Measurements from ENCODE around the gene CCP110.
"Not testable (repeated sequence)": the region's sequence is repeated elsewhere in the genome, so short reads cannot be mapped to it uniquely, and the experiment has no call there.

CCP110 gene

GRCh38 chr16:19524616-19525384 is 1.1 kb downstream of the CCP110 start:
- peak; percentile 25 for DNase-seq (ENCODE audit: low read depth)
- H3K27me3 ChIP-seq (replicated peaks; ENCODE audit: control insufficient read depth, insufficient read depth, low read length), result no peaks in the 10 kb centered on the region
- no peaks in the 10 kb centered on the region for H3K9me3 ChIP-seq (ENCODE audit: control insufficient read depth, low read length)
- H3K4me1 ChIP-seq (ENCODE audit: control insufficient read depth, insufficient read depth, low read length), result peaks cover 23% of the 10 kb centered on the region
- H3K36me3 ChIP-seq (ENCODE audit: control insufficient read depth, insufficient read depth, low read length, severe bottlenecking), result peaks cover 6% of the 10 kb centered on the region
- peak overlapping the region; percentile 88 for H3K9ac ChIP-seq (ENCODE audit: low read length)
- peak overlapping the region; percentile 96 for H3K4me3 ChIP-seq (ENCODE audit: low read length)

GRCh38 chr16:19525385-19525723 is 1.6 kb downstream of the CCP110 start:
- Histone ChIP-seq H3K4me1 (ENCODE audit: control insufficient read depth, insufficient read depth, low read length) (peaks cover 17% of the 10 kb centered on the region), H3K36me3 (ENCODE audit: control insufficient read depth, insufficient read depth, low read length, severe bottlenecking) (peaks cover 6% of the 10 kb centered on the region), H3K4me3 (ENCODE audit: low read length) (peak overlapping the region; percentile 96), H3K27me3 (replicated peaks; ENCODE audit: control insufficient read depth, insufficient read depth, low read length) (no peaks in the 10 kb centered on the region), H3K9ac (ENCODE audit: low read length) (no peak overlapping the region), H3K9me3 (ENCODE audit: control insufficient read depth, low read length) (no peaks in the 10 kb centered on the region)
- no peak for DNase-seq (ENCODE audit: low read depth)

GRCh38 chr16:19527161-19527560 is 3.4 kb downstream of the CCP110 start:
- H3K36me3 ChIP-seq (ENCODE audit: control insufficient read depth, insufficient read depth, low read length, severe bottlenecking), result peaks cover 6% of the 10 kb centered on the region
- no peak overlapping the region for H3K4me3 ChIP-seq (ENCODE audit: low read length)
- DNase-seq (ENCODE audit: low read depth), result no peak
- H3K4me1 ChIP-seq (ENCODE audit: control insufficient read depth, insufficient read depth, low read length), result peaks cover 11% of the 10 kb centered on the region
- no peaks in the 10 kb centered on the region for H3K9me3 ChIP-seq (ENCODE audit: control insufficient read depth, low read length)
- H3K27me3 ChIP-seq (replicated peaks; ENCODE audit: control insufficient read depth, insufficient read depth, low read length), result no peaks in the 10 kb centered on the region
- no peak overlapping the region for H3K9ac ChIP-seq (ENCODE audit: low read length)

- DNase-seq (ENCODE audit: low read depth), result no peak
- peaks cover 6% of the 10 kb centered on the region for H3K36me3 ChIP-seq (ENCODE audit: control insufficient read depth, insufficient read depth, low read length, severe bottlenecking)
- peaks cover 11% of the 10 kb centered on the region for H3K4me1 ChIP-seq (ENCODE audit: control insufficient read depth, insufficient read depth, low read length)
- no peak overlapping the region for H3K9ac ChIP-seq (ENCODE audit: low read length)
- H3K4me3 ChIP-seq (ENCODE audit: low read length), result no peak overlapping the region
- H3K27me3 ChIP-seq (replicated peaks; ENCODE audit: control insufficient read depth, insufficient read depth, low read length), result no peaks in the 10 kb centered on the region
- H3K9me3 ChIP-seq (ENCODE audit: control insufficient read depth, low read length), result no peaks in the 10 kb centered on the region
Measured at GRCh38 chr16:19528666-19529065, 4.9 kb downstream of the CCP110 start.

DNA sequence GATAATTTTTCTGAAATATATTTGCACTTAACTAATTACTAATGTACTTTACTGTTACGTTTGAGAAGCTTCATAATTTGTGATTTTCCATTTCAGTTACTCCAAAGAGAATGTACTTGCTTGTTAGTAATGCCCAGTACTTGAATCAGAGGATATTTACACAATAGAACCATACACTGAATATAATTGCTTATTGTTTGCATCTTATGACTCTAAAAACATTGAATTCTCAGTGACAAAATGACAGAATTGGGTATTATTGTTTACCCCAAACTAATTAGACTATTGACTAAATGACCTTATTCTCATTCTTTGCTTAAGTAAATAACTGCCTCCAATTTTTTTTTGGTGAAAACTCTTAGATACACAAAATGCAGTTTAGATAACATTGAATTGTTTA is 8.9 kb downstream of the CCP110 start:
- no peak for DNase-seq (ENCODE audit: low read depth)
- Histone ChIP-seq H3K9me3 (ENCODE audit: control insufficient read depth, low read length) (no peaks in the 10 kb centered on the region), H3K4me3 (ENCODE audit: low read length) (no peak overlapping the region), H3K9ac (ENCODE audit: low read length) (no peak overlapping the region), H3K27me3 (replicated peaks; ENCODE audit: control insufficient read depth, insufficient read depth, low read length) (no peaks in the 10 kb centered on the region), H3K4me1 (ENCODE audit: control insufficient read depth, insufficient read depth, low read length) (no peaks in the 10 kb centered on the region), H3K36me3 (ENCODE audit: control insufficient read depth, insufficient read depth, low read length, severe bottlenecking) (peaks cover 27% of the 10 kb centered on the region)

DNA sequence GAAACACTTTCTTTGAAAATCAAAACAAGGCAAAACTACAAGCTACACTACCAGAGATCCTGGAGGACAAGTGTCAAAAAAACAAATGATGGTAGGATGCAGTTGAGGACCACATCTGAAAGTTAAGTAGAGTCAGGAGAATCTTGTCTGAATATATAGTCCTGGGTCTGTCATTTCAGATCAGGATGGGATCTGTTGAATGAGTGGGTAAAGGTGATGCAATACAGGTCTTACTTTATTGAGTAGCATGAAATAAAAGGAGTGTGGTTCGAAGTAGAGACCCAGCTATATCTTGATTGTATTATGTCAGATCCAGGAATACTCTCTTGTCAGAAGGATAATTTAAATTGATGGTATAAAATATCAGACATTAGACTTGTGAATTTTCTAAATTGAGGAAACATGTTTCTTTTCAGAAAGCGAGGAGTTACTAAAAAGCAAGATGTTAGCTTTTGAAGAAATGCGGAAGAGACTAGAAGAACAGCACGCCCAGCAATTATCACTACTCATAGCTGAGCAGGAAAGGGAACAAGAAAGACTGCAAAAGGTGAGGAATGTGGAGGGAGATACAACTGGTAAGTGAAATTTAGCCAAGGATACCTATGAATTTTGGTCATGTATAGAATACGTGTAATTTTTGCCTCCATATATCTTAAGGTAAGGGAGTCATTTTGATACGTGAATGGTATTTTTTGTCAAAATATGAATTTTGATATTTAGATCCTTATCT is 16.7 kb downstream of the CCP110 start:
- H3K4me1 ChIP-seq (ENCODE audit: control insufficient read depth, insufficient read depth, low read length), result no peaks in the 10 kb centered on the region
- DNase-seq (ENCODE audit: low read depth), result no peak
- no peaks in the 10 kb centered on the region for H3K9me3 ChIP-seq (ENCODE audit: control insufficient read depth, low read length)
- H3K4me3 ChIP-seq (ENCODE audit: low read length), result no peak overlapping the region
- no peak overlapping the region for H3K9ac ChIP-seq (ENCODE audit: low read length)
- no peaks in the 10 kb centered on the region for H3K27me3 ChIP-seq (replicated peaks; ENCODE audit: control insufficient read depth, insufficient read depth, low read length)
- H3K36me3 ChIP-seq (ENCODE audit: control insufficient read depth, insufficient read depth, low read length, severe bottlenecking), result peaks cover 54% of the 10 kb centered on the region

DNA sequence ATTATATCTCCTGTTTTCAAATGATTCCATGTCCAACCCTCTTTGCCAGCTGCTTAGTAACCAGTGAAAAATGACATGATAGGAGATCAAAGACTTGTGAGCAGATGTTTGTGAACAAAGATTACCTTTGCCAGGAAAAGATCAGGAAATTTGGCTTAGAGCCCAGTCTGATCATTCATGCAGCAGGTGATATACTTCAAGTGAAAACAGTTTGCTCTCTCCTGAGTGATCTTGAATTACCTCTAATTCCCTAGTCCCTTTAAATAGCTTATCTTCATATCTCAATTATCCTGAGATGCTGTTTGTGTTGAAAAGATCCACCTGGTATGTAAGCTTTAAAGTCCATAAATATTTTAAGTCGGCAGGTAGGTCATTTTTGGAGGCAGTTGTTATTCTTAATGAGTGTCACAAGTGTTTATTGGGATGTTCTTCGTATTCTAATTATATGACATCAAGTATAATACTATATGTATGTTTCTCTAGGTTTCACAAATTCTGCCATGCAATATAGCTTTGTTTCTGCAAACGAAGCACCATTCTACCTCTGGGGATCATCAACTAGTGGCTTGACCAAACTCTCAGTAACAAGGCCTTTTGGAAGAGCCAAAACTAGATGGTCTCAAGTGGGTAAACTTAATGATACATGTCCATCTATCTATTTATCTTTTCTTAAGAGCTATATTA is 18.5 kb downstream of the CCP110 start:
- Histone ChIP-seq H3K9me3 (ENCODE audit: control insufficient read depth, low read length) (no peaks in the 10 kb centered on the region), H3K9ac (ENCODE audit: low read length) (no peak overlapping the region), H3K27me3 (replicated peaks; ENCODE audit: control insufficient read depth, insufficient read depth, low read length) (no peaks in the 10 kb centered on the region), H3K4me1 (ENCODE audit: control insufficient read depth, insufficient read depth, low read length) (no peaks in the 10 kb centered on the region), H3K4me3 (ENCODE audit: low read length) (no peak overlapping the region), H3K36me3 (ENCODE audit: control insufficient read depth, insufficient read depth, low read length, severe bottlenecking) (peaks cover 47% of the 10 kb centered on the region)
- DNase-seq (ENCODE audit: low read depth), result no peak

GRCh38 chr16:19543278-19543996 is 19.7 kb downstream of the CCP110 start:
- not testable (repeated sequence) for H3K9me3 ChIP-seq (ENCODE audit: control insufficient read depth, low read length); H3K9ac ChIP-seq (ENCODE audit: low read length); H3K27me3 ChIP-seq (replicated peaks; ENCODE audit: control insufficient read depth, insufficient read depth, low read length); H3K4me1 ChIP-seq (ENCODE audit: control insufficient read depth, insufficient read depth, low read length); H3K4me3 ChIP-seq (ENCODE audit: low read length); DNase-seq (ENCODE audit: low read depth)
- peaks cover 54% of the 10 kb centered on the region for H3K36me3 ChIP-seq (ENCODE audit: control insufficient read depth, insufficient read depth, low read length, severe bottlenecking)

- H3K36me3 ChIP-seq (ENCODE audit: control insufficient read depth, insufficient read depth, low read length, severe bottlenecking), result peaks cover 50% of the 10 kb centered on the region
- DNase-seq (ENCODE audit: low read depth), result no peak
- H3K27me3 ChIP-seq (replicated peaks; ENCODE audit: control insufficient read depth, insufficient read depth, low read length), result no peaks in the 10 kb centered on the region
Measured at GRCh38 chr16:19548144-19548543, 24.4 kb downstream of the CCP110 start.

DNA sequence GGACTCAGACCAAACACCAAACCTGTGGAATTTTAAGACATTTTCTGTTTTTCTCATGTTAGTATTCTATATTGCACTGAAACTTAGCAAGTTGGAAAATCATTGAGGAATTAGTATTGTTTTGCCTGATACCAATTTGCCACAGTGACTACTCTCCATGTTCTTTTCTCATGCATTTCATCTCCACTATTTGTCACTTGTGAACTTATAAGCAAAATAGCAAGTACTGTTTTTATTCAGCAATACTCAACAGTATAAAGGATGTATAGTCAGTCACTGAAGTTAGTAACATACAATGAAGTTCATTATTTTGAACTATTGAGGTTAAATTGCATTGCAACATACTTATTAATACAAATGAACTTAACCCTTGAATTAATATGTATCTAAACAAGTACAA is 25.9 kb downstream of the CCP110 start:
- H3K27me3 ChIP-seq (replicated peaks; ENCODE audit: control insufficient read depth, insufficient read depth, low read length), result no peaks in the 10 kb centered on the region
- H3K9ac ChIP-seq (ENCODE audit: low read length), result no peak overlapping the region
- H3K36me3 ChIP-seq (ENCODE audit: control insufficient read depth, insufficient read depth, low read length, severe bottlenecking), result peaks cover 38% of the 10 kb centered on the region
- no peak overlapping the region for H3K4me3 ChIP-seq (ENCODE audit: low read length)
- no peak for DNase-seq (ENCODE audit: low read depth)
- no peaks in the 10 kb centered on the region for H3K4me1 ChIP-seq (ENCODE audit: control insufficient read depth, insufficient read depth, low read length)
- no peaks in the 10 kb centered on the region for H3K9me3 ChIP-seq (ENCODE audit: control insufficient read depth, low read length)

More at GRCh38 chr16:19548144-19548543, 24.4 kb downstream of the CCP110 start:
- Histone ChIP-seq H3K4me3 (ENCODE audit: low read length) (no peak overlapping the region), H3K9ac (ENCODE audit: low read length) (no peak overlapping the region), H3K9me3 (ENCODE audit: control insufficient read depth, low read length) (no peaks in the 10 kb centered on the region), H3K4me1 (ENCODE audit: control insufficient read depth, insufficient read depth, low read length) (no peaks in the 10 kb centered on the region)
